Endodermal cell (in vitro differentiated cells): Measurements from ENCODE around the gene SLC47A1. TPM values are rescaled to one million over a fixed set of nuclear protein-coding genes. Genes with fewer than 3 reads are reported as not detected.
"Not testable (repeated sequence)": the region's sequence is repeated elsewhere in the genome, so short reads cannot be mapped to it uniquely, and the experiment has no call there.

Experiments used
- DNase-seq: peaks from one replicate; pipeline ENCODE4 v3.0.0-alpha.2; 2017
- H3K27ac ChIP-seq: 2 replicates; pipeline ENCODE4 v1.5.1; 2013; ENCODE audit warnings: mild to moderate bottlenecking, low read depth, low read length, moderate library complexity
- H3K27me3 ChIP-seq: 2 replicates; pipeline ENCODE4 v1.6.1; 2013; ENCODE audit warnings: mild to moderate bottlenecking, low read length, moderate library complexity; ENCODE audit not compliant: insufficient read depth, control insufficient read depth, poor library complexity, severe bottlenecking
- H3K36me3 ChIP-seq: 2 replicates; pipeline ENCODE4 v1.7.0; 2013; ENCODE audit warnings: mild to moderate bottlenecking, low read length, moderate library complexity; ENCODE audit not compliant: control insufficient read depth, insufficient read depth
- H3K4me1 ChIP-seq: one replicate; pipeline ENCODE4 v1.7.0; 2013; ENCODE audit warnings: low read length; ENCODE audit not compliant: control insufficient read depth, insufficient read depth
- H3K4me3 ChIP-seq: 2 replicates; pipeline ENCODE4 v1.5.1; 2013; ENCODE audit warnings: mild to moderate bottlenecking, low read length, moderate library complexity
- H3K9ac ChIP-seq: 2 replicates; pipeline ENCODE4 v1.6.1; 2013; ENCODE audit warnings: mild to moderate bottlenecking, low read length, moderate library complexity; ENCODE audit not compliant: poor library complexity, severe bottlenecking; ENCODE audit errors: extremely low read depth
- H3K9me3 ChIP-seq: 2 replicates; pipeline ENCODE4 v1.6.1; 2013; ENCODE audit warnings: mild to moderate bottlenecking, low read length, moderate library complexity; ENCODE audit not compliant: control insufficient read depth
- H3K27ac Mint-ChIP-seq: 2 replicates; pipeline ENCODE4 v1.8.0; 2020; ENCODE audit warnings: mixed read lengths
- H3K27me3 Mint-ChIP-seq: 2 replicates; pipeline ENCODE4 v1.8.0; 2021; ENCODE audit warnings: mild to moderate bottlenecking, mixed read lengths; ENCODE audit not compliant: insufficient read depth
- H3K36me3 Mint-ChIP-seq: 2 replicates; pipeline ENCODE4 v1.8.0; 2020; ENCODE audit warnings: low read depth, mixed read lengths
- H3K4me1 Mint-ChIP-seq: 2 replicates; pipeline ENCODE4 v1.8.0; 2020; ENCODE audit warnings: mixed read lengths
- H3K4me3 Mint-ChIP-seq: 2 replicates; pipeline ENCODE4 v1.8.0; 2020; ENCODE audit warnings: mild to moderate bottlenecking, moderate library complexity, mixed read lengths
- H3K9me3 Mint-ChIP-seq: 2 replicates; pipeline ENCODE4 v1.8.0; 2020; ENCODE audit warnings: mild to moderate bottlenecking, mixed read lengths
- CTCF ChIP-seq: fragments of 200-600 bp; sonication (generic); conservative IDR thresholded peaks from 2 replicates; pipeline ENCODE4 v1.5.0; 2021; ENCODE audit warnings: antibody characterized with exemption, mild to moderate bottlenecking
- WGBS, 2 experiments: methylation state at CpG; one replicate each; pipeline versions ENCODE4 v1.1.5 to v1.1.7; 2013; ENCODE audit warnings: missing lambda C conversion rate in 2 of 2, mixed read lengths in 1 of 2; ENCODE audit not compliant: insufficient coverage in 1 of 2, insufficient read length in 1 of 2; 5-methylcytosine and 5-hydroxymethylcytosine counted together
- total RNA-seq, 2 donors: library from RNA; stranded (reverse); fragmentation: NEBNext Ultra II Directional in 1 of 2; extraction: Animal tissue kit (Norgen Biotek cat#: 25700) in 1 of 2; gene quantifications; 2 replicates in 1 of 2; 3 replicates in 1 of 2; pipeline ENCODE4 v1.2.1, GENCODE V29; 2021

Gene SLC47A1
- total RNA-seq, 2 donors from 2014 or later = 2.5 to 3.1 TPM

GRCh38 chr17:19520641-19521040 lies 13.0 kb upstream of the SLC47A1 start:
- H3K27me3 Mint-ChIP-seq = no peaks in the 10 kb centered on the region
- H3K36me3 Mint-ChIP-seq = no peaks in the 10 kb centered on the region
- Histone ChIP-seq H3K27me3 (no peaks in the 10 kb centered on the region), H3K4me3 (no peak overlapping the region), H3K36me3 (no peaks in the 10 kb centered on the region), H3K27ac (no peak overlapping the region), H3K9me3 (no peaks in the 10 kb centered on the region), H3K4me1 (peaks cover 3% of the 10 kb centered on the region), H3K9ac (no peak overlapping the region)
- peaks cover 45% of the 10 kb centered on the region for H3K4me1 Mint-ChIP-seq
- H3K4me3 Mint-ChIP-seq = peak overlapping the region; percentile 29
- H3K27ac Mint-ChIP-seq = peak overlapping the region; percentile 44
- DNase-seq = peak; percentile 39
- 90 to 96% methylated on average over 4 to 5 of the region's 5 CpGs for WGBS, 2 experiments
- H3K9me3 Mint-ChIP-seq = no peaks in the 10 kb centered on the region
- no peak for TF ChIP-seq CTCF

- H3K4me3 Mint-ChIP-seq = no peak overlapping the region
- no peaks in the 10 kb centered on the region for H3K27me3 ChIP-seq
- H3K4me3 ChIP-seq = no peak overlapping the region
- H3K9me3 ChIP-seq = no peaks in the 10 kb centered on the region
- no peaks in the 10 kb centered on the region for H3K4me1 ChIP-seq
- H3K9me3 Mint-ChIP-seq = no peaks in the 10 kb centered on the region
- H3K36me3 ChIP-seq = no peaks in the 10 kb centered on the region
- no peak overlapping the region for H3K27ac Mint-ChIP-seq
- H3K27ac ChIP-seq = no peak overlapping the region
- H3K36me3 Mint-ChIP-seq = no peaks in the 10 kb centered on the region
- H3K9ac ChIP-seq = no peak overlapping the region
- no peaks in the 10 kb centered on the region for H3K27me3 Mint-ChIP-seq
- WGBS, 2 experiments = 93 to 94% methylated on average over 3 to 9 of the region's 9 CpGs
- no peak for DNase-seq
- no peak for TF ChIP-seq CTCF
- peaks cover 27% of the 10 kb centered on the region for H3K4me1 Mint-ChIP-seq
Observed at GRCh38 chr17:19523690-19524089, 10.0 kb upstream of the SLC47A1 start.

- not testable (repeated sequence) for H3K27me3 ChIP-seq, H3K27ac Mint-ChIP-seq, H3K36me3 ChIP-seq, H3K9ac ChIP-seq, H3K4me1 Mint-ChIP-seq, H3K9me3 Mint-ChIP-seq, H3K4me1 ChIP-seq, H3K4me3 ChIP-seq, H3K9me3 ChIP-seq, H3K36me3 Mint-ChIP-seq, H3K27me3 Mint-ChIP-seq, DNase-seq, H3K4me3 Mint-ChIP-seq, H3K27ac ChIP-seq
- WGBS, 2 experiments = 95 to 100% methylated on average over 1 to 4 of the region's 4 CpGs
Observed at GRCh38 chr17:19526950-19527349, 6.7 kb upstream of the SLC47A1 start.
